ENCODE results near the gene CCDC50. TPM values are rescaled to one million over a fixed set of nuclear protein-coding genes. Genes with fewer than 3 reads are reported as not detected.

CCDC50 gene
- total RNA-seq, 2 donors from 2014 or later = 29.4 to 35.9 TPM

- Mint-ChIP-seq H3K27me3 (ENCODE audit: low read depth) (no peaks in the 10 kb centered on the region), H3K9me3 (no peaks in the 10 kb centered on the region), H3K27ac (peak overlapping the region; percentile 48), H3K4me1 (ENCODE audit: low read depth) (peaks cover 16% of the 10 kb centered on the region), H3K4me3 (no peak overlapping the region), H3K36me3 (ENCODE audit: insufficient read depth in 2 of 2) (peaks cover 0 to 2% of the 10 kb centered on the region in 2 donors)
- no peak for ATAC-seq (replicated peaks in 1 of 2)
- no peak for DNase-seq
Measured at GRCh38 chr3:191360620-191361019, 31.4 kb downstream of the CCDC50 start.

DNA sequence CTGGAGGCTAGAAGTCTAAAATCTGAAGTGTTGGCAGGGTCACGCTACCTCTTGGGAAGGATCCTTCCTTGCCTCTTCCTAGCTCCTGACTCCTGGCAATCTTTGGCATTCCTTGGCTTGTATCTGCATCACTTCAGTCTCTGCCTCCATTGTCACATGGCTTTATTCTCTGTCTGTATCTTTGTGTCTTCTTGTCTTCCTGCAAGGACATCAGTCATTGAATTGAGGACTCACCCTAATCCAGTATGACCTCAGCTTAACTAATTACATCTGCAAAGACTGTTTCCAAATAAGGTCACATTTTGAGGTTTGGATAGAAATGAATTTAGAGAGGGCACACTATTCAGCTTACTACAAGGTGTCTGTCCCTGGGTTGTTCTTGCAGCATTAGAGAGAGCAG lies 32.3 kb downstream of the CCDC50 start:
- no peak overlapping the region for H3K4me3 Mint-ChIP-seq
- no peak for DNase-seq
- H3K4me1 Mint-ChIP-seq (ENCODE audit: low read depth) = peaks cover 16% of the 10 kb centered on the region
- peaks cover 0 to 2% of the 10 kb centered on the region in 2 donors for H3K36me3 Mint-ChIP-seq (ENCODE audit: insufficient read depth in 2 of 2)
- no peaks in the 10 kb centered on the region for H3K27me3 Mint-ChIP-seq (ENCODE audit: low read depth)
- ATAC-seq (replicated peaks in 1 of 2) = no peak
- no peaks in the 10 kb centered on the region for H3K9me3 Mint-ChIP-seq
- no peak overlapping the region for H3K27ac Mint-ChIP-seq

GRCh38 chr3:191362037-191362436 lies 32.8 kb downstream of the CCDC50 start:
- H3K4me3 Mint-ChIP-seq = no peak overlapping the region
- peaks cover 16% of the 10 kb centered on the region for H3K4me1 Mint-ChIP-seq (ENCODE audit: low read depth)
- H3K27ac Mint-ChIP-seq = no peak overlapping the region
- ATAC-seq (replicated peaks in 1 of 2) = no peak
- H3K36me3 Mint-ChIP-seq (ENCODE audit: insufficient read depth in 2 of 2) = peaks cover 0 to 2% of the 10 kb centered on the region in 2 donors
- H3K27me3 Mint-ChIP-seq (ENCODE audit: low read depth) = no peaks in the 10 kb centered on the region
- no peak for DNase-seq
- no peaks in the 10 kb centered on the region for H3K9me3 Mint-ChIP-seq

DNA sequence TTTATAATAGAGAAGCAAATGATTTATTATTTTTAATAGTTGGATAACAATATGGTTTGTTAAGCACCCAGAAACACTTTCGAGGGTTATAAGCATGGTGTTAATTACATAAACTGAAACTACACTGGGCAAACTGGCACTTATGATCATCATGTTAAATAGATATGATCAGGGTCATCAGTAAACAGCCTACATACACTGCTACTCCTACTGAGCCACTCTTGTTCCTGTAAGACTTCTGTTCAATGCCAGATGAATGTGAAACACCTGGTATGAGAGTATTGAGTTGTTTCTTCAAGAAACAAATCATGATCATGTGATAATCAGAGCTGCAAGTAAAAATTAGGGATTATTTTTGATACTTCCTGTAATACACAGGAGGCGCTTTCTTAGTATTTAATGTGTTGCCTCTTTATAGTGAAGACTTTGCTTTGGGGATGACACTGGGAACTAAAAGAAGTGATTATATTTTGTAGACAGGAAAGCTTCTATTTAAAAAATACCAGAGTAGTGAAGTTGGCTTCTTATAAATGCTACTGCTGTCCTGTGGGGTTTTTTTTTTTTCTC lies 33.4 kb downstream of the CCDC50 start:
- no peak for DNase-seq
- Mint-ChIP-seq H3K4me1 (ENCODE audit: low read depth) (peaks cover 16% of the 10 kb centered on the region), H3K36me3 (ENCODE audit: insufficient read depth in 2 of 2) (peaks cover 0 to 2% of the 10 kb centered on the region in 2 donors), H3K27ac (peak overlapping the region; percentile 54), H3K27me3 (ENCODE audit: low read depth) (no peaks in the 10 kb centered on the region), H3K4me3 (no peak overlapping the region), H3K9me3 (no peaks in the 10 kb centered on the region)
- ATAC-seq (replicated peaks in 1 of 2) = no peak

- Mint-ChIP-seq H3K9me3 (no peaks in the 10 kb centered on the region), H3K4me1 (ENCODE audit: low read depth) (peaks cover 15% of the 10 kb centered on the region)
Measured at GRCh38 chr3:191363221-191363620, 34.0 kb downstream of the CCDC50 start.

DNA sequence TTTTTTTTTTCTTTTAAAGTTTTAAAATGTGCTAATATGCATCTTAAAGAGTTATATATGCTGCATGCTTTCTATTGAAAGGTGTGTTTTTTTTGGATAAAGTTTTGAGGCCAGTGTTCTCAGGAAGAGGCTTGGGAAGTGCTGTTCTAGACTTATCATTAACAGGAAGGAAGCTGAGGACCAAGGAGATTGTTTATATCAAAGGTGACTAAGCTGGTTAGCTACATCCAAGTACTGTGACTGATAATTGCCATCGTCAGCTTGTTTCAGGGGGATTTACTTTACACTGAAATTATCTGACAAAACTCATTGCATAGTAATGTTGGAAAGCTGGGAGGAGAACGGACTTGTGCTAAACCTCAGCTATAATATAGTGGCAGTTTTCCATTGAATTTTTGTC lies 37.5 kb downstream of the CCDC50 start:
- H3K27ac Mint-ChIP-seq = no peak overlapping the region
- DNase-seq (no peak), ATAC-seq (replicated peaks in 1 of 2) (no peak)
- no peaks in the 10 kb centered on the region for H3K4me1 Mint-ChIP-seq (ENCODE audit: low read depth)
- no peaks in the 10 kb centered on the region for H3K36me3 Mint-ChIP-seq (ENCODE audit: insufficient read depth in 2 of 2)
- no peaks in the 10 kb centered on the region for H3K9me3 Mint-ChIP-seq
- H3K27me3 Mint-ChIP-seq (ENCODE audit: low read depth) = no peaks in the 10 kb centered on the region
- H3K4me3 Mint-ChIP-seq = no peak overlapping the region

More at GRCh38 chr3:191363221-191363620, 34.0 kb downstream of the CCDC50 start:
- Mint-ChIP-seq H3K4me3 (no peak overlapping the region), H3K36me3 (ENCODE audit: insufficient read depth in 2 of 2) (peaks cover 0 to 2% of the 10 kb centered on the region in 2 donors), H3K27me3 (ENCODE audit: low read depth) (no peaks in the 10 kb centered on the region), H3K27ac (no peak overlapping the region)
- DNase-seq (no peak), ATAC-seq (replicated peaks in 1 of 2) (no peak)

- ATAC-seq (replicated peaks in 1 of 2) (no peak), DNase-seq (no peak)
- no peaks in the 10 kb centered on the region for H3K9me3 Mint-ChIP-seq
- H3K36me3 Mint-ChIP-seq (ENCODE audit: insufficient read depth in 2 of 2) = no peaks in the 10 kb centered on the region
- H3K27ac Mint-ChIP-seq = no peak overlapping the region
- no peak overlapping the region for H3K4me3 Mint-ChIP-seq
- no peaks in the 10 kb centered on the region for H3K4me1 Mint-ChIP-seq (ENCODE audit: low read depth)
- H3K27me3 Mint-ChIP-seq (ENCODE audit: low read depth) = no peaks in the 10 kb centered on the region
Measured at GRCh38 chr3:191368755-191369615, 39.8 kb downstream of the CCDC50 start.

- Mint-ChIP-seq H3K4me1 (ENCODE audit: low read depth) (no peaks in the 10 kb centered on the region), H3K27ac (no peak overlapping the region), H3K36me3 (ENCODE audit: insufficient read depth in 2 of 2) (no peaks in the 10 kb centered on the region), H3K9me3 (no peaks in the 10 kb centered on the region), H3K4me3 (no peak overlapping the region), H3K27me3 (ENCODE audit: low read depth) (no peaks in the 10 kb centered on the region)
- no peak for DNase-seq
- ATAC-seq (replicated peaks in 1 of 2) = no peak
Measured at GRCh38 chr3:191369616-191370010, 40.4 kb downstream of the CCDC50 start.

DNA sequence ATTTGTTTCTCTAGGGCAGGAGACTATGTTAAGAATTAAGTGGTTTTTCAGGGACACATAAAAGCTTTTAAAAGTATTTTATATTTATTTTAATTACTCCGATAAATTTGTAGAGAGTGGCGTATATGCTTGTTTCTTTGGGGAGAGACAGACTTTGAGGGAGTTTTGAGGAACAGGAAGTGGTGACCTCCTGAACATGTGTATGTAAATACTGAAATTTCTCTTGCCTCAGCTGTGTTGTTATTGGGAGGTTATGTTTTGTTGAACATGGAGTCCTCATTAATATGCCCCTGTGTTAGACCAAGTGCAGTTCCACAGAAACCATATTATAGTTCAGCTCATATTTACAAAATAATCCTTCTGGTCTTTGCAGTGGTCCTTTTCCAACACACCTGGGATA lies 42.9 kb downstream of the CCDC50 start:
- Mint-ChIP-seq H3K4me1 (ENCODE audit: low read depth) (no peaks in the 10 kb centered on the region), H3K27ac (no peak overlapping the region), H3K27me3 (ENCODE audit: low read depth) (no peaks in the 10 kb centered on the region), H3K4me3 (no peak overlapping the region), H3K9me3 (no peaks in the 10 kb centered on the region), H3K36me3 (ENCODE audit: insufficient read depth in 2 of 2) (no peaks in the 10 kb centered on the region)
- no peak for DNase-seq
- no peak for ATAC-seq (replicated peaks in 1 of 2)

DNA sequence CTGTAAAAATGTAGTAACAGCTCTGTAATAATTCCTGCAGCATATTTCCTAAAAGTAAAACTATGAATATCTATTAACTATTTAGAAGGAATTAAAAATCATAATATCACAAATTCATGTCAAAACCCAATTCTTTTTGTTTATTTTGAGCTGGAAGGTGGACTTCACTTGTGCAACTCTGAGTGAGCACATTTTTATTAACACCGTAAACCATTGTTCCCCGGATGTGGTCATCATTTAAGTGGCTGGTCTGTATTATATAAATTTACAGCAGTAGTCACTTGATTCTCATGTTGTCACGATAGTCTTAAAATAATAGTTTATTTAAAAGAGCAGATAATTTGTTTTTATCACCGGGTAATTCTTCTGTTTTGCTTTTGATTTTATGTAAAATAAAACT lies 44.1 kb downstream of the CCDC50 start:
- Mint-ChIP-seq H3K9me3 (no peaks in the 10 kb centered on the region), H3K4me1 (ENCODE audit: low read depth) (no peaks in the 10 kb centered on the region), H3K27me3 (ENCODE audit: low read depth) (no peaks in the 10 kb centered on the region), H3K27ac (no peak overlapping the region), H3K4me3 (no peak overlapping the region), H3K36me3 (ENCODE audit: insufficient read depth in 2 of 2) (no peaks in the 10 kb centered on the region)
- no peak for ATAC-seq (replicated peaks in 1 of 2)
- no peak for DNase-seq

DNA sequence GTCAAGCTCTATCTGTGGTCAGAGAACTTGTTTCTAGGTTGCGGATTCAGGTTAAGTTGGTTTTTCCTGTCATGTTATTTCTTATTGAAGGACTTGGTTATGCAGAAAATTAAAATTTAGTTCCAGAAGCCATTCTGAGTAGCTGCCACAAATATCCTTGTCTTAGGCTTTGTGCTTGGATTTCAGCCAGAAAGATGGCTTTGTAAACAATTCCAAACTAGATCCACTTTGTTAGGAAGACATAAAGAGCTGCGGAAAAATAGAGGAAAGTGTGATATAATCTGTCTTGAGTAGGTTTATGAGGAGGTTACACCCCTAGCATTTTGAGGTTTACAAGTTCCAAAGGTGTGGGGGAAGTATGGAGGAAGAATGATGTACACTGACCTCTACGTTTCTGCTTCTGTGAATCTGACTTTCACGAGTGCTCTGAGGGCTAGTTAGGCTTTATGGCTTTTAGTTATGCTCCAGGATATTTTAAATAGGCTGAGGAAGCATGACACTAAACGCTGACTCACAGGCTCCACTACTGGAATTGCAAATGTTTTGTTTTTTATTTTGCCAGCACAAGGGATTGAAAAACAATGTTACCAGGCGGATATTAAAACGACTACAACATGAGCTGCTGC lies 47.4 kb downstream of the CCDC50 start:
- ATAC-seq (replicated peaks in 1 of 2) (no peak), DNase-seq (no peak)
- no peak overlapping the region for H3K27ac Mint-ChIP-seq
- no peaks in the 10 kb centered on the region for H3K27me3 Mint-ChIP-seq (ENCODE audit: low read depth)
- H3K36me3 Mint-ChIP-seq (ENCODE audit: insufficient read depth in 2 of 2) = no peaks in the 10 kb centered on the region
- no peaks in the 10 kb centered on the region for H3K9me3 Mint-ChIP-seq
- no peaks in the 10 kb centered on the region for H3K4me1 Mint-ChIP-seq (ENCODE audit: low read depth)
- no peak overlapping the region for H3K4me3 Mint-ChIP-seq

DNA sequence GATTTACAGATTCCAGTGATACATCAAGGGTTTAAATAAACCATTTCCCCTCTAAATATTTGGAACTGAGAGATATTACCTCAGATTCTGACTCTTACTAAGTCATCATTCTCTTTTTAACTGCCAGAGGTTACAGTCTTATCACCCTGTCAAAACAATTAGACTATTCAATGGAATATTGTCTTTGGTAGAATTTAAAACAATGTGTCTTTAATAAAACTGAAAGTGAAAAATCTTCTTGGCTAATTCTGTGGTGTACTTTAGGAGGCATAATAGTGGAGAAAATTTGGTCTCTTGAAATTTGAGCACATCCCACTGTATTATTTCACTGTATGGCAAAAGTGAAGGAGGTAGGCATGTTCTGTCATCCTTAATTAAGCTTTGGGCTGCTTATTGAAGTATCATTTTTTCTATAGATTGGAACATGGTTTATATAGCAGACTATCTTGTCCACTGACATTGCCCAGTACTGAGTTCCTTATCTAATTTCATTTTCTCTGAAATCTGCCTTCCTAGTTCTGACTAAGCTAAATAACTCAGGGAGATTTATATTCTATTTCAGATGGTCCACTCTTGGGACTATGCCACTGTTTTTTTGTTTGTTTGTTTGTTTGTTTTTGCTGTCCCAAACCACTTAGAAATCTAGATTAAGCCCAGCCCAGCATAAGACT lies 49.1 kb downstream of the CCDC50 start:
- ATAC-seq (replicated peaks in 1 of 2) (no peak), DNase-seq (no peak)
- Mint-ChIP-seq H3K27ac (no peak overlapping the region), H3K27me3 (ENCODE audit: low read depth) (no peaks in the 10 kb centered on the region), H3K4me1 (ENCODE audit: low read depth) (no peaks in the 10 kb centered on the region), H3K4me3 (no peak overlapping the region), H3K9me3 (no peaks in the 10 kb centered on the region), H3K36me3 (ENCODE audit: insufficient read depth in 2 of 2) (no peaks in the 10 kb centered on the region)

- no peak overlapping the region for H3K27ac Mint-ChIP-seq
- H3K9me3 Mint-ChIP-seq = no peaks in the 10 kb centered on the region
- DNase-seq (no peak), ATAC-seq (replicated peaks in 1 of 2) (no peak)
- H3K4me1 Mint-ChIP-seq (ENCODE audit: low read depth) = no peaks in the 10 kb centered on the region
- no peaks in the 10 kb centered on the region for H3K27me3 Mint-ChIP-seq (ENCODE audit: low read depth)
- H3K4me3 Mint-ChIP-seq = no peak overlapping the region
- H3K36me3 Mint-ChIP-seq (ENCODE audit: insufficient read depth in 2 of 2) = no peaks in the 10 kb centered on the region
Measured at GRCh38 chr3:191379446-191379845, 50.3 kb downstream of the CCDC50 start.
